ENCODE results near the gene TUBB4A.

TUBB4A gene

DNA sequence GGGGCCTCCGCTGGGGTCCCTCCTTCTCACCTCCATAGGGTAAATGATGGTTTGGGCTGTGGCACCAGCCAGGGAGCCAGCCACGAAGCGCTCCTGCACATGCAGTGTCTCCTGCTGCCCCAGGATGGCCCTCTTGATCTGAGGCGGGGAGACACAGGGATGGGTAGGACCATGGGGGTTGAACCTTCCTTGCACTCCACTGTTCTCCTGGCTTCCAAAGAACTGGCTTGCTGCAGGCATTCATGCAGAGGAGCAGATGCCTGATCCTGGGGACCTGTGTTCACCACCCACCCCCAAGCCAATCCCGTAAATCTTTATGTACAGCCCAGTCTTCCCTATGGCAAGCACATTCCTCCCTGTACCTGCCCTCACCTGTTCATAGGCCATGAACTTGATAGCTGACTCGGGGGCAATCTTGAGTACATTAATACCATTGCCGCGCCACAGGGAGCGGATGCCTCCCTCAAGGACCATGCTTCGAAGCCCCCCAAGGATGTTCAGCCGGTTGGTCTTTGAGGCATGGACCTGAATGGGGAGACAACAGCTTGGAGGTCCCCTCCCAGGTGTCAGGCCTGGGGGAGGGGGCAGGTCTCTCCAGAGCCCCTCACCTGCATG lies 48.1 kb downstream of the TUBB4A start:
- ATAC-seq, result no peak
- no peak for TF ChIP-seq ISL1 (CRISPR knock-in tag; IDR thresholded peaks at IDR 0.05)
- TF ChIP-seq ZFP30 (CRISPR knock-in tag; IDR thresholded peaks at IDR 0.05), result no peak
- TF ChIP-seq, protein P1, sequence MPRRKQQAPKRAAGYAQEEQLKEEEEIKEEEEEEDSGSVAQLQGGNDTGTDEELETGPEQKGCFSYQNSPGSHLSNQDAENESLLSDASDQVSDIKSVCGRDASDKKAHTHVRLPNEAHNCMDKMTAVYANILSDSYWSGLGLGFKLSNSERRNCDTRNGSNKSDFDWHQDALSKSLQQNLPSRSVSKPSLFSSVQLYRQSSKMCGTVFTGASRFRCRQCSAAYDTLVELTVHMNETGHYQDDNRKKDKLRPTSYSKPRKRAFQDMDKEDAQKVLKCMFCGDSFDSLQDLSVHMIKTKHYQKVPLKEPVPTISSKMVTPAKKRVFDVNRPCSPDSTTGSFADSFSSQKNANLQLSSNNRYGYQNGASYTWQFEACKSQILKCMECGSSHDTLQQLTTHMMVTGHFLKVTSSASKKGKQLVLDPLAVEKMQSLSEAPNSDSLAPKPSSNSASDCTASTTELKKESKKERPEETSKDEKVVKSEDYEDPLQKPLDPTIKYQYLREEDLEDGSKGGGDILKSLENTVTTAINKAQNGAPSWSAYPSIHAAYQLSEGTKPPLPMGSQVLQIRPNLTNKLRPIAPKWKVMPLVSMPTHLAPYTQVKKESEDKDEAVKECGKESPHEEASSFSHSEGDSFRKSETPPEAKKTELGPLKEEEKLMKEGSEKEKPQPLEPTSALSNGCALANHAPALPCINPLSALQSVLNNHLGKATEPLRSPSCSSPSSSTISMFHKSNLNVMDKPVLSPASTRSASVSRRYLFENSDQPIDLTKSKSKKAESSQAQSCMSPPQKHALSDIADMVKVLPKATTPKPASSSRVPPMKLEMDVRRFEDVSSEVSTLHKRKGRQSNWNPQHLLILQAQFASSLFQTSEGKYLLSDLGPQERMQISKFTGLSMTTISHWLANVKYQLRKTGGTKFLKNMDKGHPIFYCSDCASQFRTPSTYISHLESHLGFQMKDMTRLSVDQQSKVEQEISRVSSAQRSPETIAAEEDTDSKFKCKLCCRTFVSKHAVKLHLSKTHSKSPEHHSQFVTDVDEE (CRISPR knock-in tag; IDR thresholded peaks at IDR 0.05), result no peak
- no peak for TF ChIP-seq ZNF8 (CRISPR knock-in tag; IDR thresholded peaks at IDR 0.05)
- TF ChIP-seq, protein P2, sequence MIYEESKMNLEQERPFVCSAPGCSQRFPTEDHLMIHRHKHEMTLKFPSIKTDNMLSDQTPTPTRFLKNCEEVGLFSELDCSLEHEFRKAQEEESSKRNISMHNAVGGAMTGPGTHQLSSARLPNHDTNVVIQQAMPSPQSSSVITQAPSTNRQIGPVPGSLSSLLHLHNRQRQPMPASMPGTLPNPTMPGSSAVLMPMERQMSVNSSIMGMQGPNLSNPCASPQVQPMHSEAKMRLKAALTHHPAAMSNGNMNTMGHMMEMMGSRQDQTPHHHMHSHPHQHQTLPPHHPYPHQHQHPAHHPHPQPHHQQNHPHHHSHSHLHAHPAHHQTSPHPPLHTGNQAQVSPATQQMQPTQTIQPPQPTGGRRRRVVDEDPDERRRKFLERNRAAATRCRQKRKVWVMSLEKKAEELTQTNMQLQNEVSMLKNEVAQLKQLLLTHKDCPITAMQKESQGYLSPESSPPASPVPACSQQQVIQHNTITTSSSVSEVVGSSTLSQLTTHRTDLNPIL (CRISPR knock-in tag; IDR thresholded peaks at IDR 0.05; ENCODE audit: low read depth), result no peak
- TF ChIP-seq ZC3H10 (CRISPR knock-in tag; IDR thresholded peaks at IDR 0.05), result no peak
- no peak for TF ChIP-seq ZNF565 (CRISPR knock-in tag; conservative IDR thresholded peaks at IDR 0.05; ENCODE audit: low read depth)
- no peak for TF ChIP-seq GLIS3 (CRISPR knock-in tag; IDR thresholded peaks at IDR 0.05)
- no peak for TF ChIP-seq BACH2 (CRISPR knock-in tag; IDR thresholded peaks at IDR 0.05; ENCODE audit: borderline replicate concordance)

DNA sequence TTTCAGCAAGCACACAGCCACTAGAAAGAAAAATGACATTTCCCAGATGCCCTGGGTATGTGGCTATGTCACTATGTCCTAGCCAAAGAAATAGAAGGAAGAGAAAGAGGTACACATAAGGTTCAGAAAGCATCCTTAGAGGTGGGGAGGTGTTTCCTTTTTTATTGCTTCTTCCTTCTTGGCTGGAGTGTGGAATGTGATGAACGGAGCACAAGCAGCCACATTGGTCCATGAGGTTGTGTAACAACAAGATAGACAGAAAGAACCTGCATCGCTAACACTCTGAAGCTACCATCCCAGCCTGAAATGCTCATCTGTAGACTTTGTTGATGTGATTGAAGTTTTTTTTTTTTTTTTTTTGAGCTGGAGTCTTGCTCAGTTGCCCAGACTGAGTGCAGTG lies 49.2 kb downstream of the TUBB4A start:
- TF ChIP-seq OSR1 (CRISPR knock-in tag; IDR thresholded peaks at IDR 0.05) (no peak), TOX (CRISPR knock-in tag; IDR thresholded peaks at IDR 0.05; ENCODE audit: borderline replicate concordance) (no peak), PPARA (CRISPR knock-in tag; IDR thresholded peaks at IDR 0.05; ENCODE audit: borderline replicate concordance) (no peak), ZNF565 (CRISPR knock-in tag; conservative IDR thresholded peaks at IDR 0.05; ENCODE audit: low read depth) (no peak), ISL1 (CRISPR knock-in tag; IDR thresholded peaks at IDR 0.05) (no peak), RARB (CRISPR knock-in tag; IDR thresholded peaks at IDR 0.05) (no peak), GLIS3 (CRISPR knock-in tag; IDR thresholded peaks at IDR 0.05) (no peak), ZNF8 (CRISPR knock-in tag; IDR thresholded peaks at IDR 0.05) (no peak)
- TF ChIP-seq, protein P3, sequence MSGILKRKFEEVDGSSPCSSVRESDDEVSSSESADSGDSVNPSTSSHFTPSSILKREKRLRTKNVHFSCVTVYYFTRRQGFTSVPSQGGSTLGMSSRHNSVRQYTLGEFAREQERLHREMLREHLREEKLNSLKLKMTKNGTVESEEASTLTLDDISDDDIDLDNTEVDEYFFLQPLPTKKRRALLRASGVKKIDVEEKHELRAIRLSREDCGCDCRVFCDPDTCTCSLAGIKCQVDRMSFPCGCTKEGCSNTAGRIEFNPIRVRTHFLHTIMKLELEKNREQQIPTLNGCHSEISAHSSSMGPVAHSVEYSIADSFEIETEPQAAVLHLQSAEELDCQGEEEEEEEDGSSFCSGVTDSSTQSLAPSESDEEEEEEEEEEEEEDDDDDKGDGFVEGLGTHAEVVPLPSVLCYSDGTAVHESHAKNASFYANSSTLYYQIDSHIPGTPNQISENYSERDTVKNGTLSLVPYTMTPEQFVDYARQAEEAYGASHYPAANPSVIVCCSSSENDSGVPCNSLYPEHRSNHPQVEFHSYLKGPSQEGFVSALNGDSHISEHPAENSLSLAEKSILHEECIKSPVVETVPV (CRISPR knock-in tag; IDR thresholded peaks at IDR 0.05), result no peak
- TF ChIP-seq, protein P1 (CRISPR knock-in tag; IDR thresholded peaks at IDR 0.05), result no peak
- TF ChIP-seq, protein P4, sequence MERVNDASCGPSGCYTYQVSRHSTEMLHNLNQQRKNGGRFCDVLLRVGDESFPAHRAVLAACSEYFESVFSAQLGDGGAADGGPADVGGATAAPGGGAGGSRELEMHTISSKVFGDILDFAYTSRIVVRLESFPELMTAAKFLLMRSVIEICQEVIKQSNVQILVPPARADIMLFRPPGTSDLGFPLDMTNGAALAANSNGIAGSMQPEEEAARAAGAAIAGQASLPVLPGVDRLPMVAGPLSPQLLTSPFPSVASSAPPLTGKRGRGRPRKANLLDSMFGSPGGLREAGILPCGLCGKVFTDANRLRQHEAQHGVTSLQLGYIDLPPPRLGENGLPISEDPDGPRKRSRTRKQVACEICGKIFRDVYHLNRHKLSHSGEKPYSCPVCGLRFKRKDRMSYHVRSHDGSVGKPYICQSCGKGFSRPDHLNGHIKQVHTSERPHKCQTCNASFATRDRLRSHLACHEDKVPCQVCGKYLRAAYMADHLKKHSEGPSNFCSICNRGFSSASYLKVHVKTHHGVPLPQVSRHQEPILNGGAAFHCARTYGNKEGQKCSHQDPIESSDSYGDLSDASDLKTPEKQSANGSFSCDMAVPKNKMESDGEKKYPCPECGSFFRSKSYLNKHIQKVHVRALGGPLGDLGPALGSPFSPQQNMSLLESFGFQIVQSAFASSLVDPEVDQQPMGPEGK (CRISPR knock-in tag; IDR thresholded peaks at IDR 0.05; ENCODE audit: borderline replicate concordance), result no peak
- no peak for ATAC-seq

DNA sequence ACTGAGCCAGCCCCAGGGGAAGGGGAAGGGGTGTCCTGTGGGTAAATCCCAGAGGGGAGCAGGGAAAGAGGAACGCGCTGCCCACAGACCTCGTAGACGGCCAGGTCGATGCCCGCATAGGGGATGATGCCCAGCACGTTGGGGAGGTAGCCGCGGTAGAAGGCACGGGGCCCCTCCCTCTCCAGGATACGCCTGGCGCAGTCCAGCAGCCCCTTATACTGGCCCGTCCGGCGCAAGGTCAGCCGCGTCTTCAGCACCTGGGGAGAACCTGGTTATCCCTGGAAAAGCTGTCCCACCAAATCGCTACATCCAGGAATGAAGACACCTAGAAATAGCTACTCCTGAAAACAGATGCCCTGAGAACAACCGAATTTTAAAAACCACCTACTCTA lies 49.9 kb downstream of the TUBB4A start:
- no peak for ATAC-seq
- TF ChIP-seq ARNTL (CRISPR knock-in tag; IDR thresholded peaks at IDR 0.05; ENCODE audit: borderline replicate concordance, low read depth), result no peak
- no peak for TF ChIP-seq CSDC2 (CRISPR knock-in tag; IDR thresholded peaks at IDR 0.05)
- no peak for TF ChIP-seq BACH2 (CRISPR knock-in tag; IDR thresholded peaks at IDR 0.05; ENCODE audit: borderline replicate concordance)
- TF ChIP-seq ZFP3 (CRISPR knock-in tag; IDR thresholded peaks at IDR 0.05), result no peak
- TF ChIP-seq GLIS3 (CRISPR knock-in tag; IDR thresholded peaks at IDR 0.05), result no peak
- TF ChIP-seq ZNF8 (CRISPR knock-in tag; IDR thresholded peaks at IDR 0.05), result no peak
- no peak for TF ChIP-seq OSR1 (CRISPR knock-in tag; IDR thresholded peaks at IDR 0.05)
- TF ChIP-seq RARB (CRISPR knock-in tag; IDR thresholded peaks at IDR 0.05), result no peak
- TF ChIP-seq, protein P4 (CRISPR knock-in tag; IDR thresholded peaks at IDR 0.05; ENCODE audit: borderline replicate concordance), result no peak
- TF ChIP-seq, protein P1 (CRISPR knock-in tag; IDR thresholded peaks at IDR 0.05), result no peak
- no peak for TF ChIP-seq TOX (CRISPR knock-in tag; IDR thresholded peaks at IDR 0.05; ENCODE audit: borderline replicate concordance)
- TF ChIP-seq ESRRG (CRISPR knock-in tag; IDR thresholded peaks at IDR 0.05), result no peak

All from SK-N-SH treated with all-trans-retinoic acid at 6 μM for 48 hours (cell line).